CD4-positive, alpha-beta T cell treated with Interleukin-4 for 4 hours (primary cell): ENCODE data around the gene TSPY2.
"Not testable (repeated sequence)": the region's sequence is repeated elsewhere in the genome, so short reads cannot be mapped to it uniquely, and the experiment has no call there.

Experiments used
- DNase-seq: peaks from one replicate; pipeline ENCODE4 v3.0.0-alpha.2; 2020

Gene TSPY2

GRCh38 chrY:6245923-6246322 is at the start of gene TSPY2:
TSS of gene TSPY2 (plus strand) at chrY:6246223. CDS start at chrY:6246269, 46 bp downstream.
- not testable (repeated sequence) for DNase-seq

- not testable (repeated sequence) for DNase-seq
Observed at GRCh38 chrY:6209565-6209964, 36.5 kb upstream of the TSPY2 start.

- DNase-seq, result not testable (repeated sequence)
Observed at GRCh38 chrY:6217045-6217444, 29.0 kb upstream of the TSPY2 start.

- not testable (repeated sequence) for DNase-seq
Observed at GRCh38 chrY:6269839-6270238, 23.8 kb downstream of the TSPY2 start.
